Keratinocyte (primary cell): ENCODE results near the gene BIN2.

Experiments
- EZH2 ChIP-seq: IDR thresholded peaks from one replicate; pipeline ENCODE4 v1.6.1; 2012; ENCODE audit warnings: inconsistent platforms, mild to moderate bottlenecking, low read length, moderate library complexity
- TF ChIP-seq, protein P1 (sequence below), 3 experiments: IDR thresholded peaks in 1 of 3; conservative IDR thresholded peaks in 1 of 3; optimal IDR thresholded peaks in 1 of 3; 2 replicates in 2 of 3; 3 replicates in 1 of 3; pipeline versions ENCODE3 to v1.5.1; 2011; ENCODE audit warnings: low read length in 3 of 3, mild to moderate bottlenecking in 3 of 3, moderate library complexity in 2 of 3, control low read depth in 1 of 3, inconsistent platforms in 1 of 3; ENCODE audit not compliant: insufficient read depth in 2 of 3; ENCODE audit errors: extremely low read depth in 1 of 3

DNA sequence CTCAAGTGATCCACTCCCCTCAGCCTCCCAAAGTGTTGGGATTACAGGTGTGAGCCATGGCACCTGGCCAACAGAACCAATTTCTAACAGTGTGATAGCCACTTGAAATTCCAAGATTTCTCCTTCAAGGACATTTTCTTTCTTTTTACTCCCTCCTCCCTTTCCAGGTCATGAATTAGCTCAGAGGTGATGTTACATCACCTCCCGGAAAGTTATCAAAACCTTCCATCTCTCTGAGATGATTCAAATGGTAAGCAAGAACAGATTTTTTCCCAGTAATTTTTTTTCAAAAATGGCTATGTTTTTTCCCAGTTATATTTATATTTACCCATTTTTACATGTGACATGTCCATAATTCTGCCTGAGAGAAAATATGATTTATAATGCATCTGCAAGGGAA is 38.1 kb downstream of the BIN2 start:
- TF ChIP-seq, protein P1, sequence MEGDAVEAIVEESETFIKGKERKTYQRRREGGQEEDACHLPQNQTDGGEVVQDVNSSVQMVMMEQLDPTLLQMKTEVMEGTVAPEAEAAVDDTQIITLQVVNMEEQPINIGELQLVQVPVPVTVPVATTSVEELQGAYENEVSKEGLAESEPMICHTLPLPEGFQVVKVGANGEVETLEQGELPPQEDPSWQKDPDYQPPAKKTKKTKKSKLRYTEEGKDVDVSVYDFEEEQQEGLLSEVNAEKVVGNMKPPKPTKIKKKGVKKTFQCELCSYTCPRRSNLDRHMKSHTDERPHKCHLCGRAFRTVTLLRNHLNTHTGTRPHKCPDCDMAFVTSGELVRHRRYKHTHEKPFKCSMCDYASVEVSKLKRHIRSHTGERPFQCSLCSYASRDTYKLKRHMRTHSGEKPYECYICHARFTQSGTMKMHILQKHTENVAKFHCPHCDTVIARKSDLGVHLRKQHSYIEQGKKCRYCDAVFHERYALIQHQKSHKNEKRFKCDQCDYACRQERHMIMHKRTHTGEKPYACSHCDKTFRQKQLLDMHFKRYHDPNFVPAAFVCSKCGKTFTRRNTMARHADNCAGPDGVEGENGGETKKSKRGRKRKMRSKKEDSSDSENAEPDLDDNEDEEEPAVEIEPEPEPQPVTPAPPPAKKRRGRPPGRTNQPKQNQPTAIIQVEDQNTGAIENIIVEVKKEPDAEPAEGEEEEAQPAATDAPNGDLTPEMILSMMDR (optimal IDR thresholded peaks at IDR 0.05 in 1 of 3, IDR thresholded peaks at IDR 0.05 in 1 of 3, conservative IDR thresholded peaks at IDR 0.05 in 1 of 3; ENCODE audit: extremely low read depth in 1 of 3, insufficient read depth in 2 of 3, low read length in 3 of 3), result no peak
- no peak for TF ChIP-seq EZH2
